Neural cell (in vitro differentiated cells): ENCODE results near the gene TLE4. TPM values are rescaled to one million over a fixed set of nuclear protein-coding genes. Genes with fewer than 3 reads are reported as not detected.

Source experiments
- H2AFZ ChIP-seq: fragments of 200-600, 300-800 bp; sonication (generic), shearing (Covaris generic); 2 replicates; pipeline ENCODE4 v1.6.0; 2014; ENCODE audit warnings: low read depth, mild to moderate bottlenecking, antibody characterized with exemption, low read length, moderate library complexity
- H3F3A ChIP-seq: fragments of 200-600 bp; shearing (Covaris generic); 2 replicates; pipeline ENCODE4 v1.6.1; 2016; ENCODE audit warnings: mild to moderate bottlenecking, moderate library complexity, mixed read lengths, antibody characterized with exemption, low read length; ENCODE audit not compliant: insufficient read depth, poor library complexity, severe bottlenecking
- H3K27ac ChIP-seq: fragments of 200-600, 300-800 bp; sonication (generic), shearing (Covaris generic); 2 replicates; pipeline ENCODE4 v1.5.1; 2014; ENCODE audit warnings: mild to moderate bottlenecking, low read length, moderate library complexity
- H3K27me3 ChIP-seq: fragments of 300-800, 200-600 bp; sonication (generic), shearing (Covaris generic); 2 replicates; pipeline ENCODE4 v1.6.0; 2014; ENCODE audit warnings: mild to moderate bottlenecking, low read depth, low read length, moderate library complexity; ENCODE audit not compliant: insufficient read depth
- H3K36me3 ChIP-seq: fragments of 300-800, 200-600 bp; sonication (generic), shearing (Covaris generic); 2 replicates; pipeline ENCODE4 v1.5.1; 2014; ENCODE audit warnings: mild to moderate bottlenecking, antibody characterized with exemption, low read length, moderate library complexity; ENCODE audit not compliant: insufficient read depth
- H3K4me2 ChIP-seq: fragments of 300-800, 200-600 bp; sonication (generic), shearing (Covaris generic); 2 replicates; pipeline ENCODE4 v1.6.0; 2014; ENCODE audit warnings: mild to moderate bottlenecking, low read length
- H3K4me3 ChIP-seq: fragments of 300-800, 200-600 bp; sonication (generic), shearing (Covaris generic); 2 replicates; pipeline ENCODE4 v1.5.1; 2014; ENCODE audit warnings: mild to moderate bottlenecking, low read length, moderate library complexity
- H3K79me2 ChIP-seq: fragments of 200-600 bp; shearing (Covaris generic); replicated peaks from 2 replicates; pipeline ENCODE4 v1.6.0; 2014; ENCODE audit warnings: mild to moderate bottlenecking, low read length, moderate library complexity; ENCODE audit not compliant: insufficient read depth
- H3K9ac ChIP-seq: fragments of 300-800, 200-600 bp; sonication (generic), shearing (Covaris generic); 2 replicates; pipeline ENCODE4 v1.6.1; 2016; ENCODE audit warnings: mild to moderate bottlenecking, low read length, mixed read lengths
- H3K9me2 ChIP-seq: fragments of 200-600 bp; shearing (Covaris generic); 2 replicates; pipeline ENCODE4 v1.6.1; 2016; ENCODE audit warnings: mild to moderate bottlenecking, low read length, mixed read lengths; ENCODE audit not compliant: insufficient read depth
- H3K9me3 ChIP-seq: fragments of 200-600, 300-800 bp; sonication (generic), shearing (Covaris generic); 2 replicates; pipeline ENCODE4 v1.6.1; 2016; ENCODE audit warnings: mild to moderate bottlenecking, mixed run types, low read length, moderate library complexity, mixed read lengths
- H4K20me1 ChIP-seq: fragments of 200-600 bp; shearing (Covaris generic); 2 replicates; pipeline ENCODE4 v1.6.1; 2016; ENCODE audit warnings: mild to moderate bottlenecking, mixed run types; ENCODE audit not compliant: insufficient read depth
- CTCF ChIP-seq: fragments of 450-650 bp; IDR thresholded peaks from 2 replicates; pipeline ENCODE4 v1.5.1; 2014; ENCODE audit warnings: antibody characterized with exemption, mild to moderate bottlenecking, moderate library complexity; ENCODE audit not compliant: poor library complexity, severe bottlenecking
- EP300 ChIP-seq: fragments of 450-650 bp; conservative IDR thresholded peaks from 2 replicates; pipeline ENCODE4 v1.6.1; 2014; ENCODE audit warnings: antibody characterized with exemption, mild to moderate bottlenecking, moderate library complexity; ENCODE audit not compliant: poor library complexity, severe bottlenecking
- EZH2 ChIP-seq: fragments of 200-600, 300-800 bp; shearing (Covaris generic), sonication (generic); IDR thresholded peaks from 2 replicates; pipeline ENCODE4 v1.6.1; 2014; ENCODE audit warnings: antibody characterized with exemption, low read length, borderline replicate concordance, mild to moderate bottlenecking; ENCODE audit not compliant: insufficient read depth, poor library complexity, severe bottlenecking
- MXI1 ChIP-seq: fragments of 450-650 bp; conservative IDR thresholded peaks from 2 replicates; pipeline ENCODE4 v1.6.1; 2014; ENCODE audit warnings: antibody characterized with exemption, mild to moderate bottlenecking; ENCODE audit not compliant: poor library complexity, severe bottlenecking
- POLR2AphosphoS5 ChIP-seq: IDR thresholded peaks from 2 replicates; pipeline ENCODE4 v1.6.1; 2012
- RAD21 ChIP-seq: fragments of 450-650 bp; conservative IDR thresholded peaks from 2 replicates; pipeline ENCODE4 v1.6.1; 2014; ENCODE audit warnings: antibody characterized with exemption, mild to moderate bottlenecking, moderate library complexity
- SMC3 ChIP-seq: fragments of 450-650 bp; conservative IDR thresholded peaks from 2 replicates; pipeline ENCODE4 v1.6.1; 2014; ENCODE audit warnings: antibody characterized with exemption, mild to moderate bottlenecking, moderate library complexity; ENCODE audit not compliant: poor library complexity
- TAF1 ChIP-seq: IDR thresholded peaks from 2 replicates; pipeline ENCODE4 v1.6.1; 2012; ENCODE audit warnings: low read depth
- polyA plus RNA-seq: library from polyadenylated mRNA; depleted of rRNA; stranded (reverse); fragments of >200 nt; gene quantifications from 2 replicates; pipeline ENCODE4 v1.2.3, GENCODE V29; 2014
- TF ChIP-seq, protein P1 (sequence below): IDR thresholded peaks from 2 replicates; pipeline ENCODE4 v1.6.1; 2012; ENCODE audit warnings: borderline replicate concordance

TLE4 gene
- polyA plus RNA-seq, 1 donor from 2014 or later: 143 TPM

GRCh38 chr9:79572608-79573411, 1.0 kb downstream of the TLE4 start:
- H3K27ac ChIP-seq: peak overlapping the region; percentile 79
- peak overlapping the region; percentile 83 for H3K9ac ChIP-seq
- H3K9me2 ChIP-seq: no peaks in the 10 kb centered on the region
- H3K9me3 ChIP-seq: no peaks in the 10 kb centered on the region
- H3K4me2 ChIP-seq: no peak overlapping the region
- peak; percentile 26 for TF ChIP-seq POLR2AphosphoS5
- peak; percentile 9 for TF ChIP-seq RAD21
- peak; percentile 34 for TF ChIP-seq TAF1
- TF ChIP-seq CTCF: no peak
- TF ChIP-seq EZH2: no peak
- no peaks in the 10 kb centered on the region for H3K27me3 ChIP-seq
- H3K4me3 ChIP-seq: peak overlapping the region; percentile 81
- peaks cover 4% of the 10 kb centered on the region for H3F3A ChIP-seq
- H2AFZ ChIP-seq: no peak overlapping the region
- H3K79me2 ChIP-seq: peaks cover 48% of the 10 kb centered on the region
- peaks cover 7% of the 10 kb centered on the region for H3K36me3 ChIP-seq
- H4K20me1 ChIP-seq: no peaks in the 10 kb centered on the region

DNA sequence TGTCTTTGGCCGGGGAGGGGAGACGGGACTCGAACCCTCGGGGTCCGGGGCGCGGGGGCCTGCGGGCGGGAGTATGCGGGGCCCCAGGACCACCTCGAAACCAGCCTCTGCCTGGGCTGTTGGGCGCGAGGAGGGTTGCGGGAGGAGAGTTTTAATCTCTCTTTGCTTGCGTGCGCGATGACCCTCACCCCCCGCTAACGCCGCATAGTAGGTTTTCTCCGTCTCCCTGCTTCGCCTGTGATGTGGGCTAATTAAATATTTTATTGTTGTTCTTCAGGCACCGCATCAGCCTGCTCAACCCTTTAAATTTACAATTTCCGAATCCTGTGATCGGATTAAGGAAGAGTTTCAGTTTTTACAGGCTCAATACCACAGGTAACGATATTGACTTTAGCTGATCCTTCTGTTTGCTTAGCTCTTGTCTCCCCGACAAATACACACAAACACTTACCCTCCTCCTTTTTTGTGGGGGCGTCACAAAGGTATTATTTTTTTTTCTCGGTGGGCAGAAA, 1.7 kb downstream of the TLE4 start:
- Histone ChIP-seq H2AFZ (no peak overlapping the region), H3K36me3 (peaks cover 7% of the 10 kb centered on the region), H3K4me2 (peak overlapping the region; percentile 93), H3F3A (peaks cover 4% of the 10 kb centered on the region), H3K9ac (peak overlapping the region; percentile 83), H3K79me2 (peaks cover 55% of the 10 kb centered on the region), H3K9me3 (no peaks in the 10 kb centered on the region), H3K27ac (peak overlapping the region; percentile 79), H3K4me3 (peak overlapping the region; percentile 81), H3K9me2 (no peaks in the 10 kb centered on the region), H4K20me1 (no peaks in the 10 kb centered on the region), H3K27me3 (no peaks in the 10 kb centered on the region)
- TF ChIP-seq, protein P1, sequence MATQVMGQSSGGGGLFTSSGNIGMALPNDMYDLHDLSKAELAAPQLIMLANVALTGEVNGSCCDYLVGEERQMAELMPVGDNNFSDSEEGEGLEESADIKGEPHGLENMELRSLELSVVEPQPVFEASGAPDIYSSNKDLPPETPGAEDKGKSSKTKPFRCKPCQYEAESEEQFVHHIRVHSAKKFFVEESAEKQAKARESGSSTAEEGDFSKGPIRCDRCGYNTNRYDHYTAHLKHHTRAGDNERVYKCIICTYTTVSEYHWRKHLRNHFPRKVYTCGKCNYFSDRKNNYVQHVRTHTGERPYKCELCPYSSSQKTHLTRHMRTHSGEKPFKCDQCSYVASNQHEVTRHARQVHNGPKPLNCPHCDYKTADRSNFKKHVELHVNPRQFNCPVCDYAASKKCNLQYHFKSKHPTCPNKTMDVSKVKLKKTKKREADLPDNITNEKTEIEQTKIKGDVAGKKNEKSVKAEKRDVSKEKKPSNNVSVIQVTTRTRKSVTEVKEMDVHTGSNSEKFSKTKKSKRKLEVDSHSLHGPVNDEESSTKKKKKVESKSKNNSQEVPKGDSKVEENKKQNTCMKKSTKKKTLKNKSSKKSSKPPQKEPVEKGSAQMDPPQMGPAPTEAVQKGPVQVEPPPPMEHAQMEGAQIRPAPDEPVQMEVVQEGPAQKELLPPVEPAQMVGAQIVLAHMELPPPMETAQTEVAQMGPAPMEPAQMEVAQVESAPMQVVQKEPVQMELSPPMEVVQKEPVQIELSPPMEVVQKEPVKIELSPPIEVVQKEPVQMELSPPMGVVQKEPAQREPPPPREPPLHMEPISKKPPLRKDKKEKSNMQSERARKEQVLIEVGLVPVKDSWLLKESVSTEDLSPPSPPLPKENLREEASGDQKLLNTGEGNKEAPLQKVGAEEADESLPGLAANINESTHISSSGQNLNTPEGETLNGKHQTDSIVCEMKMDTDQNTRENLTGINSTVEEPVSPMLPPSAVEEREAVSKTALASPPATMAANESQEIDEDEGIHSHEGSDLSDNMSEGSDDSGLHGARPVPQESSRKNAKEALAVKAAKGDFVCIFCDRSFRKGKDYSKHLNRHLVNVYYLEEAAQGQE: no peak
- TF ChIP-seq CTCF (no peak), RAD21 (peak; percentile 18), POLR2AphosphoS5 (no peak), MXI1 (no peak), EZH2 (no peak), EP300 (no peak), TAF1 (peak; percentile 23), SMC3 (no peak)
